Skin epidermis (tissue), 12 donors: ENCODE measurements around the gene POU6F2.
A peak's percentile ranks its signal among the peaks of the same experiment; 100 is the strongest.

Experiments
- H3K27ac ChIP-seq, 21 experiments: fragments of 200-600 bp; sonication (generic) in 11 of 21; one replicate each; pipeline ENCODE4 v1.5.0; 2020; ENCODE audit warnings: mild to moderate bottlenecking in 3 of 21, inconsistent platforms in 2 of 21, moderate library complexity in 2 of 21
- H3K4me3 ChIP-seq, 7 experiments: fragments of 200-600 bp; sonication (generic) in 2 of 7; one replicate each; pipeline ENCODE4 v1.5.0; 2020; ENCODE audit warnings: inconsistent platforms in 2 of 7, mild to moderate bottlenecking in 2 of 7, moderate library complexity in 1 of 7

Gene POU6F2

DNA sequence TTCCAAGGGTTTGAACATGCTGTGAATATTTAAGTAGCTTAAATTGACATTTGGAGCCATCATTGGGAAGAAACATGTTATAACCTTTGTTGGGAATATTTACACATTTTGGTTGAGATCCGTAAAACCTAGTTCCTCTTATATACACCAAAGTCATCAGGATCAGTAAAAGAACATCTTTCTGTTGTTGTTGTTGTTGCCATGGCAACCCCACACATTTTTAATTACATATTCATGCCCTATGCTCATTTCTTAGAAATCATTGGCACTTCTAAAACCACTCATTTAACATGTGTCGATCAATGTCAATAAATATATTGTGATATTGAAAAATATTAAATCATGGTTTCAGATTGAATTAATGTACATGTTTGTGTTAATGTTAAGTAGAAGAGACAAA is 122.6 kb downstream of the POU6F2 start:
- H3K27ac ChIP-seq: no peak overlapping the region
- H3K4me3 ChIP-seq: no peak overlapping the region

DNA sequence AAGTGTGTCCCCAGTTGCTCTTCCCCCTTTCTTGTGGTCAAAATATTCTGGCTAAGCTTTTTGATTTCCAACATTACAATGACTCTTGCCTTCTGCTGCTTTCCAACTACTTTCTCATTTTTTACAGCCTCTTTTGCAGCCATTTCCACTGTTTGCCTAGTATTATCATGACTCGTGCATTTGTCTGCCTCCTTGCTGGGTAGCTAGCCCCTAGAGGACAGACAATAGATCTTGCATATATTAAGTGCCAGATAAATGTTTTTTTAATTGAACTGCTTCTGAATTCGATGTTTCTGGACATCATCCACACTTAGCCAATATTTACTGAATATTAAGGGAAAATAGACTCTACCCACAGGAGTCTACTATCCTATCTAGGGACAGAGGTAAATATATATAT is 124.5 kb downstream of the POU6F2 start:
- Histone ChIP-seq H3K4me3 (no peak overlapping the region), H3K27ac (no peak overlapping the region)

DNA sequence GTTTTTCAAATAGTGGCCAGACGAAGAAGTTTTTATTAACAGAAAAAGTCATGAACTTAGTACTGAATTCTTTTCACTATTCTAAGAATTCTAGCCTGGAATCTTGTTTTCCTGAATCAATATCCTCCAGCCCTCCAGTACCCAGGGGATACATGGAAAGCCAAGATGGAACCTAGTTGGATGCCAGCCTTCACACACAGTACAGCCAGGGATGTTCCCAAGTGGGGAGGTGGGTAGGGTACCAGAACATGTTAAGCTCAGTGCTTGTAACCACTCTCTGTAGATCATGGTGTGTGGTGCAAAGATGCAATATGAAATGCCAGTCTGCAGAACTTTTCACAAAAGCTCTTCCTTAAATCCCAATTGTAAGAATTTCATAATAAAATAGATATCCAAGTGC is 128.0 kb downstream of the POU6F2 start:
- Histone ChIP-seq H3K27ac (no peak overlapping the region), H3K4me3 (no peak overlapping the region)

DNA sequence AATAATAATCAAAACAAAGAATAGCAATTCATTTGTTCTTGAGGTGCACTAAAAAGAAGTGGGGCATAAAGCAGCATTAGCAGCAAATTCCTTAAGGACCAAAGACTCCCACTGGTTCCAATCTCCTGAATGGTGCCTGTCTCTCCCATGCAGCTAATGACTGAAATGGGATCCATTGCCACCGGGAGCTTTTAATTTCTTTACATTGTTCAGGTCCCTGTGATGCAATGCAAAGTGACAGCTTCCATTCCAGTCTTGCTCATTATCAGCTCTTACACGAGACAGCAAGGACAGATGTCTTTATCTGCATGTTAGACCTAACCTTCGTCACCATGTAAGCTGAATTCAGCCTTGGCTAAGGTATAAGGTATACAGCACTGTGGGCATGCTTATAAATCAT is 148.1 kb downstream of the POU6F2 start:
- H3K4me3 ChIP-seq: no peak overlapping the region
- no peak overlapping the region for H3K27ac ChIP-seq

DNA sequence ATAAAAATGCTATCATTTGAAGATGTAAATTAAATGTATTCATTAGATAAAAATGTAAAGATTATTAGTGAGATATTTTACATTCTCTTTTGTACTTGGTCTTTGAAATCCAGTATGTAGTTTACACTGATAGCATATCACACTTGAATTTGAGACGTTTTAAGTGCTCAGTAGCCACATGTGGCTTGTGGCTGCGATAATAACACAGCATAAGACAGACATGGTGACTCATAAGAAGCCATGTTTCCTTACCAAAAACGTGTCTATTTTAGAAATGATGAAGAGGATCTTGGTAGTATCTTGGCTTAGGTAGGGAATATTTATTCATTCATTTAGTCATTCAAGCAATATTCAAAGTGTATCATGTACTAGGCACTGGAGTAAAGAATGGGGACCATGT is 149.3 kb downstream of the POU6F2 start:
- no peak overlapping the region for H3K27ac ChIP-seq
- H3K4me3 ChIP-seq: no peak overlapping the region

DNA sequence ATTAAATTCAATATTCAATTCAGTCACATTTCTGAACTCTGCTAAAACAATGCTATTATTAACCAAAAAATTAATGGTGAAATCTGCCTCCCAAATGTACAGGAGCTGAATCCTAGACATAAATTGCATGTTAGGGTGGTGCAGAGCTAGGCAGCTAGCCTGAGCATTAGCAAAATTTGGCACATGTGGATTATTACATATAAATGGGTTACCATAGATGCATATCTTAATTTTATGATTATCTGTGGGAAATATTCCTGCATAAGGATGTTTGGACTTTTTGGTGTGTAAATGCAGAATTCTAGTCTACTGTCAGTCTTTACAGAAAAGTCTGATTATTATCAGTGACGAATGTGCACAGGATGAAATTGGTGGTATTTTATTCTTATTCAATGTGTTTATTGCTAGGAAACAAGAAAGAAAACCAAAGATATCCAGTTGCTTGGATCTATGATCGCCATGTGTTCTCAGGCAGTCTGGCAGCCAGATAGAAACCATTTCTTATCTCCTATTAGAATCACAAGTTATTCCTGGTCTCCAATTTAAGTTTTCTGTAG is 150.7 kb downstream of the POU6F2 start:
- H3K4me3 ChIP-seq: no peak overlapping the region

DNA sequence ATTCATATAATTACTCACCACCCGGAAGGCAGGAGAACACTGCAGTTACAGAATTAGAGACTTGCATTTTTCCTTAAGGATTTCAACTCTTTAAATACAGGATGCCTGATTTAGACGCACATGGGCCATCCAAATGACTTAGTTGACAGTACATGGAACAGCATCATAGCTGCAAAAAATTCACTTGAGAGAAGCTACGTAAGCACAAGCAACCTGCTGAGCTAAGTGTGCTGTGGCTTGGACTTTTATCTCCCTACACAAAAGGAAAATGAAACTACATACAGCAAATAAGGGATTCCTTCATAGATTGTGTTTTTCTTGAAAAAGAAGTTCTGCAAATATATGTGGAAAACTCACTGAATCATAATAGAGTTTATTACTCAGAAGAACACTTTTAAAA is 152.6 kb downstream of the POU6F2 start:
- H3K4me3 ChIP-seq: no peak overlapping the region
- no peak overlapping the region for H3K27ac ChIP-seq

More for the DNA sequence above, 150.7 kb downstream of the POU6F2 start:
- no peak overlapping the region for H3K27ac ChIP-seq

DNA sequence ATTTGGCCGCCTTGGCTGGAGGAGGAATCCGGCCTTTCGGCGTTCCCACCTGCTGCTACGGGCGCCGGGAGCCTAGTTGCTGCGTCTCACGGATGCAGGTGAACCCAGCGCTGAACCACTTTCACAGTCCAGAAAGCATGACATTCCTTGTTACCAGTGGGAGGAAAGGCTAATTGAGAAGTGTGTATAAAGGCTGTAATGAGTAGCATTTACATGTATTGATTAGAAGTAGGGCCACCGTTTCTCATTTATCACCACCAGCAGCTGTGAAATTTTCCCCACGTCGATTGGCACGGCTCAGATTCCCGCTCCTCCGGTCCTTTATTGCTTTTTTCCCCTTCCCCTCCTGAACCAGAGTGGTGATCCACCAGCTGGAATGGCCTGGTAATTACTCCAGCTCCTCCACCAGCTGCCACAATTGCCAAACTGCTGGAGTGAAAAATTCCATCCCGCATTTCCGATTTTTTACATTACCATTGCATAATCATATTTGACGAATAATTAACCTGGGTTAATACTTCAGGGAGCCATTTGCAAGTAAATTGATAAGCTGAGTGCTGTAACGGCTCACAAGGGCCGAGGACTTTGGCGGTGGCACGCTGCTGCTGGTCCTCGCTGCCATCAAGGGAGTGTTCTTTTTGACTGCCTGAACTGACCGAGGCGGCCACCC is 153.3 kb downstream of the POU6F2 start:
- H3K27ac ChIP-seq: no peak overlapping the region
- peak overlapping the region in 1 of 7 experiments; percentile 15 for H3K4me3 ChIP-seq

DNA sequence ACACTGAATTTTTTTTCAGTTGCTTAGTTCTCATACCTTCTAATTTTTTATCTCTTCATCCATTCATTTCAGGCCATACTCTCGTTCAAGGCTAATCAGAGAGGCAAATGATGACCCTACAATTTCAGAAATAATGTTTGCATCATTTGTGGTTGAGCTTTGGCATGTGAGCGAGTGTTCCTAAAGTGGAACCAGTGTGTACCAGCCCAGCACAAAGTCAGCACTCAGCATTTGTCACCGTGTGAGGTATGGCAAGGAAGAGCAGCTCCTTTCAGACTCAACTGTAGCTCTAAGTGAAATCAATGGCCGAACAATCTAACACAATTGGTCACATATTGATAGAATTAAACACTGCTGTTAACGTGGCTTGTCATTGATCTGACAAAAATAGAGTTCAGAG is 154.6 kb downstream of the POU6F2 start:
- H3K4me3 ChIP-seq: no peak overlapping the region

DNA sequence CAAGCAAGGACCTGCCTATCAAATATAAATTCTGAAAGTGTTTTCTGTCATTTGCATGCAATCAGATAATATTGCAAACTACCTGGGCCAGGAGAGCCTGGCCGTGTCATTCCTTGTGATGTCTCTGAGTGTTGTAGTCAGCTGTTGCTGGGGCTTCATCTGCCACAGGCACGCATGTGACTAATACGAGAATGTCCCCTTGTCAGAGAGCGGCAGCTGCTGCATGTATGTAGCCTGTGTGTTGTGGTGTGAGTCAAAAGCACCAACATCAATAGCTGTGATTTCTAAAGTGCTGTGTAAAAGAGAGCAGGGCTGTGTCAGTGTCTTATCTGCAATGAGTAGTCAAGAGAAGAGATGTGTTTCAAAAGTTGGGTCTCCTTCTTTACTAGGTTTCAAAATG is 155.4 kb downstream of the POU6F2 start:
- Histone ChIP-seq H3K4me3 (no peak overlapping the region), H3K27ac (no peak overlapping the region)

More for the DNA sequence above, 154.6 kb downstream of the POU6F2 start:
- H3K27ac ChIP-seq: no peak overlapping the region

DNA sequence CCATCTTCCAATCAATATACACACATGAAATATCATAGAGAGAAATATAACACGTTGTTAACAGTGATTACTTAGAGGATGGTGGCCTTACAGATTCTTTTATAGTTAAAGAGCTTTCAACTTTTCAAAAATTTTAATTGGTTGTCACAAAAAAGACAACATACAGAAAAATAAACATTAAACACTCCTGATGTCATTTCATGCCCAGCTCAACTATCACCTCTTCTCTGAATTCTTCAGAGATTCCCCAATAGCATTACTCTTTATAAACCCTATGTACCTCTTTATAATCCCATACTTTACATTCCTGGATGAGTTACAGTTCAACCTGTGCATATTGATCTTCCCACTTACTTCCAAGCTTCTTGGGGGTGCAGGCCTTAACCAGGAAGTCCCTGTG is 159.8 kb downstream of the POU6F2 start:
- no peak overlapping the region for H3K27ac ChIP-seq
- no peak overlapping the region for H3K4me3 ChIP-seq

DNA sequence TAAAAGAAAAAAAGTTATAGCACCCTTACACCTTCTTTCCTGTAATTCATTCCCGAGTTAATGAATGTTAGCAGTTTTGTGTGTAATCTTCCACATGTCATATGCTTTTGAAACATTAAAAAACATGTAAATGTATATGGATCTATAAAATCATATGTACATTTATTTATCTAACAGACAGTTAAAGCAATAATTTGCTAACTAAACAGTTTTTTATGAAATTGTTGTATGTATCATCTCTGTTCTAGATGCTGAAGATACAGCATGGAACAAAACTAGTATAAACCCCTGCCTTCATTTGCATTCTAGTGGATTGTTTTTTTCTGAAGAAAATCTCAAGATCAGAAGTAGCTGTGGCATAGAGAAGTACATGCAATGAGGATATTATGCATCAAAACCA is 165.0 kb downstream of the POU6F2 start:
- H3K27ac ChIP-seq: no peak overlapping the region

DNA sequence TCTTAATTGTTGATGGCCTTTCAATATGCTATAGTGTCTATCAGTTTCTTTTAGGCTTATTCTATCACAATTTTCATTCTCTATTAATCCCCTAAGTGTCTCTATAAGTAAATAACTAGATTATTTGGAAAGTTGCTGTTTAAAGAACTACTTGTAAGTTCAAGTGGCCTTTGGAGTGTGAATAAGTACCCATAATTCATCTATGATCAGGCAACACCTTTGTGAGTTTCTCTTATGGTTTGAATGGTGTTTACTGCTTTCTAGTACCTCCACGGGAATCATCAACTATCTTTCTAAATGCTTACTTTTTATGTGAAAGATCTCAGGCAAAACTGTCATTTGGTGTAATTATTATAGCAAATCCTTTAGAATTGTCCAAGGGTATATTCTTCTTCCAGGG is 166.7 kb downstream of the POU6F2 start:
- no peak overlapping the region for H3K4me3 ChIP-seq

More for the DNA sequence above, 165.0 kb downstream of the POU6F2 start:
- H3K4me3 ChIP-seq: no peak overlapping the region

DNA sequence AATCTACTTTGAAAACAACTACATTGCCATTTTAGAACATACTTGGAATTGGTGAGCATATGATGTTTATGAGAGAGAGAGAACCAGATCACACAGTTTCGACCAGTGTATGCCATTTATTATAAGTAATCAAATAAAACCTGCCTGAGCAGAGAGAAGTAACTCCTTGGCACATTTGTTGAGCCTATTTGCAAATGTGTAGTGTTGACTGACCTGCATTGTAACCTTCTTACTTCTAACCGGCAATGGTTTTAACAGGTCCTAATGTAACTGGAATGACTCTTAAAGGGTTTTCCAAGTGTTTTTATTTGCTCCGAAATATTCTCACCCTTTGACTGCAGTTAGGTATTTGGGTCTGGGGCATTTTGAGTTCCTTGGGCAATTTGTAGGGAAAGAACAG is 167.6 kb downstream of the POU6F2 start:
- H3K27ac ChIP-seq: no peak overlapping the region
- no peak overlapping the region for H3K4me3 ChIP-seq

More for the DNA sequence above, 166.7 kb downstream of the POU6F2 start:
- no peak overlapping the region for H3K27ac ChIP-seq

DNA sequence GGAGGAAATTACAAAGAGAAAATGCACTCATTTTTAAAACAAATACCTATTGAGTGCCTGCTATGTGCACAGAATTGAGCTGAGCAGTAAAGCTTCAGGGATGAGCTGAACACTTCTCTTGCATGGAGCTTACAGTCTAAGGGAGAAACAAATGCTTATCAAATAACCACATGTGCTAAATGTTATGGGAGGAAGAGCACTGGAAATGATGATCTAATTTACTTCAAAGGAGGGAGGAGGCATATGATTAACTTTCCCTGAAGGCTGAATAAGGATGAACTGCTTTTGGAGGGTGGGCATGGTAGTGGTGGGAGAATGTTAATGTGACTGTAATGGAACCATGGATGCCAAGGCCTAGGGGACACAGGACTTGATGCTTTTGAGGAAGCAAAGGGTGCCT is 168.2 kb downstream of the POU6F2 start:
- H3K27ac ChIP-seq: no peak overlapping the region

DNA sequence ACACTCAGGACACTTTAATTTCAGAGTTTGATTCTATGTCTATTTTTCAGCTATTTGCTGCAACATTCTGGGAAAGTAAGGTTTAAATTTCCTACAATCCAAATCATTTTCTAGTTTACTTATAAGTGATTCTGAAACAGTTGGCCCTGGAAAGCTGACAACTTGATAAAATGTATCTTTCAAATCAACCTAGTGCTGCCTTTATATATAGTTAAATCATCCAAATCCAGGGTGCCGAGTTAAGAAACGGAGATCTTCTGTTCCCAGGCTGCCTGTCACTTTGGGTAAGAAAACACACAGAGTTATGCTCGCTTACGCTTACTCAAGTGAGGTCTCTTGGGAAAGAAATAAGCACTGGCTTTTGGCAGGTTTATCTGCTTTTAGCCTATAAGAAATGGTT is 175.0 kb downstream of the POU6F2 start:
- H3K4me3 ChIP-seq: no peak overlapping the region

More for the DNA sequence above, 168.2 kb downstream of the POU6F2 start:
- no peak overlapping the region for H3K4me3 ChIP-seq

DNA sequence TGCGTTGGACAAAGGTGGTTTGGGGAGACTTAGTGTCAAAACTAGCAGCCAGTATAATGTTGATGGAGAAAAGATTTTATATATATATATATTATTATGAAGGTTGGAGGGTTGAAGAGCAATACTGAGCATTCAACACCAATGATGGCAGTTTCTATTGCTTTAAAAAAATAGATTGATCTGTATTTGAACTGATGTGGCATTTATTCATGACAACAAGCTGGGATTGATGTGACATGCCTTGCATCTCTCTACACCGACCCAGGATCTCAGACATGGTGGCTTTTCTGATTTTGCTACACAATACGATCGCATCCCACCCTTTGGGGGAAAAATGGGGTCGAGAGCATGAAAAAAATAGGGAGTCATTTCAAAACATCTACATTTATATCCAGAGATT is 175.4 kb downstream of the POU6F2 start:
- no peak overlapping the region for H3K27ac ChIP-seq

More for the DNA sequence above, 175.0 kb downstream of the POU6F2 start:
- no peak overlapping the region for H3K27ac ChIP-seq

DNA sequence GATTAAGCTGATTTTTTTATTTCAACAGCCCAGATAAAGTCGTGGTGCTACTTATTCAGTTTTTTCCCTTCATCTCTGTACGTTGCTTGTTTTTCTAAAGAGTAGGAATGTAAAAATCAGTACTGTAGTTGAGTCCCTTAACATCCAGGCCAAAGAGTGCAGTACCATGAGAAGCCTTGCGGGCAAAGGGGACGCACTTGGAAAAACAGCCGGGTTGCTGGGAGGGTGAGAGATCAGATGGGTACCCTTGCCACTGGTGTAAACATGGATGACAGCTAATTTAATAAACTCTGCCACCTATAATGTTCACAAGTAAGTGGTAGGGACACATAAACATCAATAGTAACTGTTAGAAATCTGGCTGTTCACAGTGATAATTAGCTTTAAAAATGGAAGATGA is 175.9 kb downstream of the POU6F2 start:
- no peak overlapping the region for H3K4me3 ChIP-seq
- H3K27ac ChIP-seq: no peak overlapping the region

More for the DNA sequence above, 175.4 kb downstream of the POU6F2 start:
- H3K4me3 ChIP-seq: no peak overlapping the region

DNA sequence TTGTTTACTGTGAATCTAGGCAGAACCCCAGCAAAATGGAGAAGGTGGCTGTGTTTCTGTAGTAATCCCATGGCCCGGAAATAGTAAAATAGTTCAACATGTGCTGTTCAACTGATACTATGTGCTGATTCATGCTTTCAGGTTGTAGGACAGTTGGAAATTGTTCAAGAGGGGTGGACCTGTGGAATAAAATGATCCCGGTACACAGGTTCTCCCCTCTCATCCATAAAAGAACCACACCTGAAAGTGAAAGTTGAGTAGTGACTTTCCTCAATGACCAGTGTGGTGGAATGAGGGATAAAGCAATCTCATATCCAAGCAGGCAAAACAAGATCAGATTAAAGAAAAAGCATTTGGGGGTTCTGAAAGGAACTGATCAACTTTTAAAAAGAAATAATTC is 177.1 kb downstream of the POU6F2 start:
- H3K27ac ChIP-seq: no peak overlapping the region
- no peak overlapping the region for H3K4me3 ChIP-seq

DNA sequence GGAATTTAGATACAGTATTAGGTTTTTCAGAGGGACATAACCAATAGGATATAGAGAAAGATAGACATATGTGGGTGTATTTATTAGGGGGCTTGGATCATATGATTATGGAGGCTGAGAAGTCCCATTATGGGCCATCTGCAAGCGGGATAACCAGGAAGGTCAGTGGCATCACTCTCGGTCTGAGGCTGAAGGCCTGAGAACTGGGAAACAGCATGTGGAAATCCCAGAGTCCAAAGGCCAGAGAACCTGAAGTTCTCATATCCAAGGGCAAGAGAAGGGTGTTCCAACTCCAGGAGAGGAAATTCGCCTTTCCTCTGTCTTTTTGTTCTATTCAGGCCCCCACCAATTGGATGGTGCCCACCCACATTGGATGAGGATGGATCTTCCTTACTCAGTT is 180.7 kb downstream of the POU6F2 start:
- Histone ChIP-seq H3K27ac (no peak overlapping the region), H3K4me3 (no peak overlapping the region)

DNA sequence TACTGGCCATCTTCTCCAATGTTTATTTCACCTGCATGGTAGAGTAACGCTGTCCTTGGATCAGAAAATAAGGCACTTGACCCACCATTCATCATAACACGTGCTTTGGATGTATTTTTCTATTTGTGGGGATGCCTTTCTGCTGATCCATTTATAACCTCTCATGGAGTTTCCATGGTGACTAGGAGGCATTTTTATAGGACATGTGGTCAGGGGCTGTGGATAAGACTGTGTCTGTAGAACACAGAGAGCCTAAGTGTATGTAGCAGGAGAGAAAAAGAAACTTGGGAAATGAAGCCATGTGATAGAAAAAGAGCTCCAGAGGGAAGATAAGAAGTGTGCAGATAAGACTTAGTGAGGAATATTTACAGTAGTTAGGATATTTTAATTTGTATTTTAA is 184.2 kb downstream of the POU6F2 start:
- H3K27ac ChIP-seq: no peak overlapping the region
- no peak overlapping the region for H3K4me3 ChIP-seq

DNA sequence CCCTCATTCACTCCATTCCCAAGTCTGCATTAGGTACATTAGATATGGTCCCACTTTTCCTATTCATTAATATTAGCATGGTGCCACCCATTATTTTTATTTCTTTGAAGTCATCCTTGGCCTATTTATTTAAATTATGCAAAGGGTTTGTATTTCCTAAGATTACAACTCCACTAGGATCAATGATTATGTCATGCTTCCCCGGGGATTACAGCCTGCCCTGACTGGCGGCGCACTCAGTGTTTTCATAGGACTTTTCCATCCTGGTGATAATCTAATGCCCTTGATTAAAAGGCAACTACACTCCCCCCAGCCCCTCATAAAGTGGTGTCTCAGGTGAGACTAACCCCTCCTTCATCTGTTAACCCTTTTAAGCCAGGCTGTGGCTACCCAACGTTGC is 187.2 kb downstream of the POU6F2 start:
- H3K4me3 ChIP-seq: no peak overlapping the region
- no peak overlapping the region for H3K27ac ChIP-seq
